ENCODE results near the gene BAAT. TPM values are rescaled to one million over a fixed set of nuclear protein-coding genes. Genes with fewer than 3 reads are reported as not detected.
A peak's percentile ranks its signal among the peaks of the same experiment; 100 is the strongest.
"Not testable (repeated sequence)": the region's sequence is repeated elsewhere in the genome, so short reads cannot be mapped to it uniquely, and the experiment has no call there.

Gene BAAT
- total RNA-seq, 1 donor from 2014 or later: 1.2 TPM

GRCh38 chr9:101360647-101361046 lies 24.2 kb downstream of the BAAT start:
- no peak for DNase-seq (ENCODE audit: low spot score)

GRCh38 chr9:101359679-101360078 lies 25.1 kb downstream of the BAAT start:
- no peak for DNase-seq (ENCODE audit: low spot score)

- DNase-seq (ENCODE audit: low spot score): no peak
Measured at GRCh38 chr9:101356619-101357018, 28.2 kb downstream of the BAAT start.

DNA sequence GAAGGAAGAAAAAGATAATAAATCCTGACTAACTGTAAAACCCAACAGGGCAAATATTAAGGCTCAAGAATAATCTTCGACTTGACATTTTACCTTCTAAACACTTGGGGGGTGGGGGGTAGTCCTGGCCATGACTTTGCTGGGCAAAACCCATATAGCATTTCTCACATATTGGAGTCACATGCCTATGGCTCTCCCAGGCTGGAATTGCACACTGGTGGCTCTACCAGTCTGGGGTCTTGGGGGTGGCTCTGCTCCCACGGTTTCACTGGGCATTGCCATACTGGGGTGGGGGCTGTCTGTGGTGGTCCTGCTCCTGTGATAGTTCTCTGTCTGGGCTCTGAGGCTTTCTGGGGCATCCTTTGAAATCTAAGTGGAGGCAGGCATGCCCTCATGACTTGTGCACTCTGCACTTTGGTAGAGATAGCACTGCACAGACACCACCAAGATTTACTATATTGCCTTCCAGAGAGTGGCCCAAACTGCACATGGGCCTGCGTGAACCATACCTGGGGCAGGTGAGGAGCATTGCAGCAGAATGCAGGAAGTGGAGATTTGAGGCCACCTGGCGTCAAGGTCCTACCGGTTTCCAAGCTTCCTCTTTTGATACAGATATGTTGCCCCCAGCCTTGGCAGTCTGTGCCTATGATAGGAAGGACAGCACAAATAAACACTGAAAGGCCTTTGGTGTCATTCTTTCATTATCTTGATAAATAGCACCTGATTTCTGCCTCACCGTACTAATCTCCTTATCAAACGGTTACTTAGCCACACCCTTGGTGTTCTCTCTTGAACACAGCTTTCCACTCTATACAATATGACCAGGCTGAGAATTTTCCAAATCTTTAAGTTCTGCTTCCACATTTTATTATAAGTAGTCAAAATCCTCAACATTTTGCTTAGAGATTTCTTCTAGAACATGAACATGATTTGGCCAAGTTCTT lies 29.8 kb downstream of the BAAT start:
- no peak for DNase-seq (ENCODE audit: low spot score)

DNA sequence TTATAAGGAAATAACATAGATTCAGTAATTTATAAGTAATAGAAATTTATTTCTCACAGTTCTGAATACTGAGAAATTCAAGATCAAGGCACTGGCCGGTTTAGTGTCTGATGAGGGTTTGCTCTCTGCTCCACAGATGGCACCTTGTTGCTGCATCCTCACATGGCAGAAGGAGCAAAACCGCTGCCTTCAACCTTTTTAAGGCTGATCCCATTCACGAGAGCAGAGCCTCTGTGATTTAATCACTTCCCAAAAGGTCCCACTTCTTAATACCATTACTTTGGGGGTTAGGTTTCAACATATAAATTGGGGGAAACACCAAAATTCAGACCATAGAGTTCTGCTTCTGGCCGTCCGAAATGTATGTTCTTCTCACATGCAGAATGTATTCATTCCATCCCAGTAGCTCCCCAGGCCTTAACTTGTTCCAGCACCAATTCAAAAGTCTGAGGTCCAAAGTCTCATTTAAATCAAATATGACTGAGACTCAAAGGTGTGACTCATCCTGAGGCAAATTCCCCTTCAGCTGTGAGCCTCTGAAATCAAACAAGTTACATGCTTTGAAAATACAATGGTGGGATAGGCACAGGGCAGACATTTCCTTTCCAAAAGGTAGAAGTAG lies 30.6 kb downstream of the BAAT start:
- DNase-seq (ENCODE audit: low spot score): no peak

DNA sequence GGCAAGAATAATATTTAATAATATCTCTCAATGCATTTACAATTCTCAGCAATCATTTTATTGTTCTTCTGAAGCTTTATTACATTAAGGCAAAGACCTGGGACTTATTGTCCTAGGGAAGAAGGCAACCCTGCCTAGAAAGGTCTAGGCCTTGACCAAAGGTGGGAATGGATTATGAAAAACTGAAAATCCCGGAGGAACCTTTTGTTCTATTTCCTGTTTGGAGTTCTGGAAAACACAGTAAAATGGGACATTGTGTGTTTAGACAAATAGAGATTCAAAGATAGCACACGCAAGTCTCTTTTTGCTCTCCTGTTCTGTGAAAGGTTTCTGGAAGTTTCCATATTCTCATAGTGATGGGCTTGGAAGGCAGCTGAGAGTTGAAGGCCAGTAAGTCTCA lies 31.1 kb downstream of the BAAT start:
- DNase-seq (ENCODE audit: low spot score): no peak

DNA sequence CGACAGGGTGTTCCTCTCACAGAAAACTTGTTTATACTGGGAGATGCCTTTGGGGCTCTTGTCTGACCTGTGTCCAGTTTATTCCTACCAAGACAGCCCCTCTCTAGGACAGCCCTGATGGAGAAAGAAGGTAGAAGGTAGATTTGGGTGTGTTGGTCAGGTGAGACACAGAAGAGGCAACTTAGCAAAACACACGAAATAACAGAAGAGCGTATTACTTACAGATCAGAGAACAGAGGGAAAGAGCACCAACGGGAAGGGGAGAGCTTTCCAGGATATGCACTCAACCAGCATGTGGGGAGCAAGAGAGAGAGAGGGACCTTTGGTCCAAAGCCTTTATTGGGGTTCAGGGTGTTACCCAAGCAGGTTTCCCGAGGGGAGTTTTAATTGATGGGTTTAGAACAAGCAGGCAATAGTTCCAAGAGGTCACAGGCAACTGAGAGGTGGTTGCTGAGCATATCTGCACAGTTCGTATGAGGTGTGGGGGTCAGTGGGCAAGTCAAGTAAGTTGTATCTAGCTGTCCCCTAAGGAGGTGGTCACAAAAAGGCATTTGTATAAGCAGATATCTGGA lies 31.8 kb downstream of the BAAT start:
- DNase-seq (ENCODE audit: low spot score): no peak

DNA sequence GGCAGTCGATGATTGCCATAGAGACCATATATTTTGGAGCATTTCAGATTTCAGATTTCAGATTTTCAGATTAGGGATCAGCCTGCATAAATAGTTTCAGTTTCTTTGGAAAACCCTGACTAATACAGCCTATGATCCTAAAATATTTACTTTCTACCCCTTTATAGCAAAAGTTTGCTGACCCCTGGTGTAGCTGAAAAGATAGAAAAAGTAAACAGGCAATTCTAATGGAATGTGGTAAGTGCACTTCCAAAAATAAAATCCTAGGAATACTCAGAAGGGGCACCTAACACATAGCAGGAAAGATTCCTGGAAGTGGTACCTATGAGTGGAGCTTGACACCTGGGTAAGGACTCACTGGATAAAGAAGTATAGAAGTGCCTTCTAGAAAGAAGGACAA lies 34.5 kb downstream of the BAAT start:
- no peak for DNase-seq (ENCODE audit: low spot score)

- DNase-seq (ENCODE audit: low spot score): no peak
Measured at GRCh38 chr9:101342595-101342994, 42.2 kb downstream of the BAAT start.

- no peak for DNase-seq (ENCODE audit: low spot score)
Measured at GRCh38 chr9:101341958-101342357, 42.8 kb downstream of the BAAT start.

DNA sequence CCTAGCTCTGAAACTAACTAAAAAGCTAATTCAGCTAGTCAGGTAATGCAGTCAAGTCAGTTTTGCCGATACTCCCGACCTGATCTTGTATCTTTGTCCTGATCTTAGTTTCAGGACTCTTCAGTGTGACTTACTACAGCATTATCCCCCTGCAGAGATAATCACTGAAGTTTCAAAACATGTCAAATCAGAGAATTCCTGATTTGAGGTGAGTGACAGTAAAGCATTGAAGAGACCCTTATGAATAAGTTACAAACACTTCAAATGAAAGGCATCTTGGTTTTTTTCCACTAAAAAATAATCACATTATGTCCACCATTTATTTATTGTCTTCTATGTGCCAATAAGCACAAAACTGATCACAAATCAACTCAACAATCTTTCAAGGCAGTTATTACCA lies 47.6 kb downstream of the BAAT start:
- DNase-seq (ENCODE audit: low spot score): no peak

DNA sequence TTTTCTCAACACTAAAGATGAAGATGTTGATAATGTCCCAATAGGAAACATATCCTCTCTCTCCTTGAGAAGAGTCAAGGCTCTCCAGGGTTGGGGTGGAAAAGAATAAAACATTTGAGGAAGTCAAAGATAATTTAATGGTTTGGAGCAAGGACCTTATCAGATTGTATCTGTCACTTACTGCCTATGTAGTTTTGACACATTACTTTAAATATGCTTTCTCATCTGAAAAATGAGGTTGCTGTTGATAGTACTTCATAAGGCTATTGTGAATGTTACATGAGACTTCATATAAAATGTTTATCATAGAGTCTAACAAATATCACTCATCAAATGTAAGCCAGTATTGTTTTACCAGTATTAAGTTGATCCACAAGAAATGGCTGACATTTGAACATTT lies 48.7 kb downstream of the BAAT start:
- no peak for DNase-seq (ENCODE audit: low spot score)

GRCh38 chr9:101333926-101334702 lies 50.7 kb downstream of the BAAT start:
- DNase-seq (ENCODE audit: low spot score): no peak

DNA sequence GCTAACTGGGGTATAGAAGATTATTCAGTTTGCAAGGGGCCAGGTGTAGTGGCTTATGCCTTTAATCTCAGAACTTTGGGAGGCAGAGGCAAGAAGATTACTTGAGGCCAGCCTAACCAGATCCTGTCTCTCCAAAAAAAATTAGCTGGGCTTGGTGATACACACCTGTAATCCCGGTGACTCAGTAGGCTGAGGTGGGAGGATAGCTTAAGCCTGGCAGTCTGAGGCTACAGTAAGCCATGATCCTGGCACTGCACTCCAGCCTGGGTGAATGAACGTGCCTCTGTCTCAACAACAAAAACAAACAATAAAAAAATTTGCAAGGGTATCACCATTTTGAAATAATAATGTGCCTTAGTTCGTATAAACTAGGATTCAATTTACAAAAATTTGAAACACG lies 51.3 kb downstream of the BAAT start:
- DNase-seq (ENCODE audit: low spot score): no peak

- DNase-seq (ENCODE audit: low spot score): no peak
Measured at GRCh38 chr9:101332362-101332761, 52.4 kb downstream of the BAAT start.

DNA sequence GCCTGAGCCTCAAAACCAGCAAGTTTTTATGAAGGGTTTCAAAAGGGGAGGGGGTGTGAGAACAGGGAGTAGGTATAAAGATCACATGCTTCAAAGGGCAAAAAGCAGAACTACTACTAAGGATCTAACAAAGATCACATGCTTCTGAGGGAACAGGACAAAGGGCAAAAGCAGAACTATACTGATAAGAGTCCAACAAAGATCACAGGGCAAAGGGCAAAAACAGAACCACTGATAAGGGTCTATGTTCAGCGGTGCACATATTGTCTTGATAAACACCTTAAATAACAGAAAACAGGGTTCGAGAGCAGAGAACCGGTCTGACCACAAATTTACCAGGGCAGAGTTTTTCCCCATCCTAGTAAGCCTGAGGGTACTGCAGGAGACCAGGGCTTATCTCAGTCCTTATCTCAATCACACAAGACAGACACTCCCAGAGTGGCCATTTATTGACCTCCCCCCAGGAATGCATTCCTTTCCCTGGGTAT lies 57.3 kb downstream of the BAAT start:
- DNase-seq (ENCODE audit: low spot score): not testable (repeated sequence)

GRCh38 chr9:101326501-101326900 lies 58.3 kb downstream of the BAAT start:
- DNase-seq (ENCODE audit: low spot score): peak; percentile 10

GRCh38 chr9:101326035-101326434 lies 58.8 kb downstream of the BAAT start:
- DNase-seq (ENCODE audit: low spot score): no peak

DNA sequence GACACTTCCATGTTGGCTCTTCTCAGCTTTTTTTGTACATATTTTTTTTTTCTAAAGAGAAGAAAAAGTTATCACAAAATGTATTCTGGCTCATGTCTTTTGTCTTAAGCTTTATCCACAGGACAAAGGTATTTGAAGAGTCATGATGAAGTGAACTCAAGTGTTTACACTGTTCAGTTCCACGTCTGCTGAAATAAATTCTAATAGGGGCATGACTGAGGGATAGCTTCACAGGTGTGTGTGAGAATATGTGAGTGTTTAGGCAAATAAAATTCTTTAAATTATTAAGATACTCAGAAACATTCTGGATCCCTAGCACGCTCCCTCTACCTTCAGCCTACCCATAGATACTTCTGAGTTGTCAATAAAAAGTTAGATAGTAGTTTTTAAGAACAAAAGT lies 59.8 kb downstream of the BAAT start:
- no peak for DNase-seq (ENCODE audit: low spot score)

- DNase-seq (ENCODE audit: low spot score): no peak
Measured at GRCh38 chr9:101324245-101324804, 60.5 kb downstream of the BAAT start.

GRCh38 chr9:101323129-101323528 lies 61.7 kb downstream of the BAAT start:
- DNase-seq (ENCODE audit: low spot score): no peak

Data from umbilical cord (tissue), 2 donors.